Hepatocyte (in vitro differentiated cells): ENCODE data around the gene CMKLR1.

Experiments
- CTCF ChIP-seq: fragments of 200-600 bp; sonication (generic); IDR thresholded peaks from 2 replicates; pipeline ENCODE4 v1.5.1; 2016; ENCODE audit warnings: antibody characterized with exemption, mild to moderate bottlenecking; ENCODE audit not compliant: poor library complexity
- EZH2 ChIP-seq: fragments of 200-600 bp; sonication (generic); IDR thresholded peaks from 2 replicates; pipeline ENCODE4 v1.6.1; 2016; ENCODE audit warnings: antibody characterized with exemption, mild to moderate bottlenecking, borderline replicate concordance

GRCh38 chr12:108320507-108321293 lies 18.4 kb downstream of the CMKLR1 start:
- no peak for TF ChIP-seq CTCF
- no peak for TF ChIP-seq EZH2
